IMR-90 (cell line): ENCODE results near the gene JAGN1. TPM values are rescaled to one million over a fixed set of nuclear protein-coding genes. Genes with fewer than 3 reads are reported as not detected.

Experiments
- ATAC-seq: fragments of 200-7000 bp; cut with Tn5 transposase; 2 replicates; pipeline ENCODE4 v1.9.1; 2020; ENCODE audit warnings: low read depth, mild to moderate bottlenecking, moderate library complexity
- BruUV-seq: library from RNA; stranded (reverse); fragments of 400-500 nt; replicated peaks from 2 replicates; lab custom pipeline; 2021; lab: Mats Ljungman, UMichigan
- CTCF ChIA-PET: fragments of 300-600 bp; formaldehyde crosslinking; extraction: SDS; loops from one replicate; lab custom pipeline; 2021; ENCODE audit warnings: antibody characterized with exemption; lab: Yijun Ruan, JAX
- POLR2A ChIA-PET: fragments of 300-600 bp; sonication (Branson Sonifier 250); formaldehyde crosslinking; loops from one replicate; lab custom pipeline; 2022; ENCODE audit warnings: antibody characterized with exemption; ENCODE audit not compliant: unreplicated experiment; lab: Charles Lee
- DNase-seq: peaks from one replicate; pipeline ENCODE4 v3.0.0; 2013
- H2AFZ ChIP-seq: replicated peaks from 2 replicates; pipeline ENCODE3; 2013; ENCODE audit warnings: low read length, mild to moderate bottlenecking; ENCODE audit not compliant: poor library complexity
- H2AK5ac ChIP-seq: 2 replicates; pipeline ENCODE4 v1.6.1; 2013; ENCODE audit warnings: low read depth, low read length, inconsistent platforms
- H2AK9ac ChIP-seq: replicated peaks from 2 replicates; pipeline ENCODE3; 2013; ENCODE audit warnings: mild to moderate bottlenecking, low read depth, low read length, moderate library complexity; ENCODE audit not compliant: poor library complexity
- H2BK120ac ChIP-seq: 2 replicates; pipeline ENCODE4 v1.6.1; 2013; ENCODE audit warnings: low read depth, low read length, inconsistent platforms
- H2BK15ac ChIP-seq: 3 replicates; pipeline ENCODE4 v1.6.1; 2013; ENCODE audit warnings: low read depth, low read length, inconsistent platforms
- H2BK20ac ChIP-seq: 2 replicates; pipeline ENCODE4 v1.6.1; 2013; ENCODE audit warnings: low read depth, mild to moderate bottlenecking, inconsistent platforms, low read length, moderate library complexity
- H2BK5ac ChIP-seq: 2 replicates; pipeline ENCODE4 v1.6.1; 2013; ENCODE audit warnings: mild to moderate bottlenecking, low read depth, low read length, inconsistent platforms; ENCODE audit not compliant: poor library complexity, severe bottlenecking
- H3K14ac ChIP-seq: replicated peaks from 2 replicates; pipeline ENCODE4 v1.6.1; 2013; ENCODE audit warnings: low read depth, low read length, inconsistent platforms
- H3K18ac ChIP-seq: 2 replicates; pipeline ENCODE4 v1.6.1; 2013; ENCODE audit warnings: low read depth, low read length, control low read depth
- H3K23ac ChIP-seq: 2 replicates; pipeline ENCODE4 v1.6.1; 2013; ENCODE audit warnings: low read depth, low read length, inconsistent platforms
- H3K27ac ChIP-seq: 2 replicates; pipeline ENCODE4 v1.5.1; 2013; ENCODE audit warnings: mild to moderate bottlenecking, control low read depth, low read length; ENCODE audit not compliant: insufficient read depth
- H3K27me3 ChIP-seq: 2 replicates; pipeline ENCODE4 v1.6.1; 2013; ENCODE audit warnings: low read length; ENCODE audit not compliant: control insufficient read depth, insufficient read depth
- H3K36me3 ChIP-seq: 2 replicates; pipeline ENCODE4 v1.6.1; 2013; ENCODE audit warnings: low read length, mixed read lengths; ENCODE audit not compliant: control insufficient read depth, insufficient read depth
- H3K4ac ChIP-seq: 2 replicates; pipeline ENCODE4 v1.6.1; 2013; ENCODE audit warnings: low read depth, low read length, inconsistent platforms
- H3K4me1 ChIP-seq: 2 replicates; pipeline ENCODE4 v1.6.1; 2013; ENCODE audit warnings: low read length, mixed read lengths; ENCODE audit not compliant: control insufficient read depth, insufficient read depth
- H3K4me2 ChIP-seq: 2 replicates; pipeline ENCODE4 v1.6.1; 2013; ENCODE audit warnings: low read depth, mild to moderate bottlenecking, control low read depth, low read length, moderate library complexity
- H3K4me3 ChIP-seq: 2 replicates; pipeline ENCODE4 v1.5.1; 2013; ENCODE audit warnings: low read depth, mild to moderate bottlenecking, control low read depth, low read length, moderate library complexity; ENCODE audit not compliant: insufficient read depth
- H3K56ac ChIP-seq: 2 replicates; pipeline ENCODE4 v1.6.1; 2013; ENCODE audit warnings: low read length, inconsistent platforms; ENCODE audit not compliant: insufficient read depth; ENCODE audit errors: extremely low read depth
- H3K79me1 ChIP-seq, 2 experiments: 2 replicates each; pipeline ENCODE4 v1.6.1; 2013; ENCODE audit warnings: low read length in 2 of 2, inconsistent platforms in 1 of 2, low read depth in 1 of 2
- H3K9ac ChIP-seq: 2 replicates; pipeline ENCODE4 v1.6.1; 2013; ENCODE audit warnings: low read depth, low read length, control low read depth
- H3K9me1 ChIP-seq: 2 replicates; pipeline ENCODE4 v1.6.1; 2013; ENCODE audit warnings: low read length, inconsistent platforms; ENCODE audit not compliant: insufficient read depth
- H3K9me3 ChIP-seq: 2 replicates; pipeline ENCODE4 v1.6.1; 2013; ENCODE audit warnings: low read length; ENCODE audit not compliant: control insufficient read depth, insufficient read depth
- H4K20me1 ChIP-seq: 2 replicates; pipeline ENCODE4 v1.6.1; 2013; ENCODE audit warnings: low read length, inconsistent platforms; ENCODE audit not compliant: insufficient read depth
- H4K5ac ChIP-seq: 2 replicates; pipeline ENCODE4 v1.6.1; 2013; ENCODE audit warnings: mild to moderate bottlenecking, low read depth, low read length, control low read depth
- H4K8ac ChIP-seq, 2 experiments: 2 replicates each; pipeline ENCODE4 v1.6.1; 2013; ENCODE audit warnings: low read depth in 2 of 2, low read length in 2 of 2, control low read depth in 1 of 2, inconsistent platforms in 1 of 2
- H4K91ac ChIP-seq: 2 replicates; pipeline ENCODE4 v1.6.1; 2013; ENCODE audit warnings: low read depth, low read length, inconsistent platforms; ENCODE audit not compliant: insufficient read depth
- BHLHE40 ChIP-seq: fragments of 150-350 bp; IDR thresholded peaks from 2 replicates; pipeline ENCODE4 v1.6.1; 2016; ENCODE audit warnings: mild to moderate bottlenecking, low read depth, low read length
- CTCF ChIP-seq: conservative IDR thresholded peaks from 2 replicates; pipeline ENCODE4 v1.5.1; 2012; ENCODE audit warnings: mild to moderate bottlenecking, low read depth, low read length, improper control_type of control experiment
- MAZ ChIP-seq: IDR thresholded peaks from 2 replicates; pipeline ENCODE4 v1.6.1; 2012; ENCODE audit warnings: low read depth, mild to moderate bottlenecking, low read length, improper control_type of control experiment, moderate library complexity, borderline replicate concordance
- POLR2A ChIP-seq: IDR thresholded peaks from 2 replicates; pipeline ENCODE4 v1.6.1; 2012; ENCODE audit warnings: mild to moderate bottlenecking, low read depth, low read length
- RAD21 ChIP-seq: IDR thresholded peaks from 2 replicates; pipeline ENCODE4 v1.6.1; 2012; ENCODE audit warnings: low read length, improper control_type of control experiment
- SMC3 ChIP-seq: fragments of 150-350 bp; IDR thresholded peaks from 2 replicates; pipeline ENCODE4 v1.6.1; 2016; ENCODE audit warnings: low read depth, mild to moderate bottlenecking, antibody characterized with exemption, low read length, moderate library complexity
- WGBS, 2 experiments: methylation state at CpG; one replicate each; pipeline versions ENCODE4 v1.1.5 to v1.1.7; 2013; ENCODE audit warnings: missing lambda C conversion rate in 2 of 2; ENCODE audit not compliant: insufficient read length in 1 of 2; ENCODE audit errors: extremely low coverage in 2 of 2; 5-methylcytosine and 5-hydroxymethylcytosine counted together
- dilution Hi-C: fragments of 300-500 bp; cut with HindIII; formaldehyde crosslinking; loops from one replicate; pipeline ENCODE4 v1.14.3; 2018; ENCODE audit warnings: low sequenced_read_pairs; ENCODE audit not compliant: unreplicated experiment
- in situ Hi-C: fragments of 300-500 bp; cut with MboI; formaldehyde crosslinking; loops from 3 replicates; pipeline ENCODE4 v1.14.3; 2019; ENCODE audit warnings: low sequenced_read_pairs, inconsistent platforms, mixed read lengths
- intact Hi-C: fragments of 100-400 bp; cut with micrococcal nuclease; formaldehyde crosslinking; loops from 2 replicates; pipeline ENCODE4 v1.10.0; 2022
- polyA plus RNA-seq, 3 experiments: library from polyadenylated mRNA; depleted of rRNA; stranded (reverse); fragments of >200 nt; gene quantifications; 2 replicates each; pipeline ENCODE4 v1.2.3, GENCODE V29; 2012; ENCODE audit warnings: low replicate concordance in 1 of 3
- total RNA-seq: library from RNA; depleted of rRNA; stranded (reverse); fragments of >200 nt; gene quantifications from 2 replicates; pipeline ENCODE4 v1.2.3, GENCODE V29; 2012

Gene JAGN1
- total and polyA plus RNA-seq, 2 of the 4 experiments (the other 2 are of a cell fraction) = 32.7 to 39.3 TPM

- H3K27me3 ChIP-seq = no peaks in the 10 kb centered on the region
- peak overlapping the region; percentile 87 for H3K4me3 ChIP-seq
- no peak overlapping the region for H2BK120ac ChIP-seq
- H3K79me1 ChIP-seq = peaks cover 6 to 16% of the 10 kb centered on the region in 2 experiments; a peak in 3 of 4 replicates
- H2BK15ac ChIP-seq = no peak overlapping the region
- H2BK20ac ChIP-seq = no peak overlapping the region
- peak; percentile 72 for DNase-seq
- TF ChIP-seq POLR2A (no peak), MAZ (peak; percentile 65; the same call in 1 of the 2 replicates), BHLHE40 (no peak), CTCF (peak; percentile 79), RAD21 (peak; percentile 79), SMC3 (peak; percentile 72)
- BruUV-seq = no TSS peak
- H3K14ac ChIP-seq = no peak overlapping the region
- dilution Hi-C loops (no loop called here), intact Hi-C loops (loop anchor here (1.0 to 5.0 kb wide), 4 partner anchors 84 to 354 kb away; no protein-coding TSS in a partner anchor), in situ Hi-C loops (no loop called here)
- H3K18ac ChIP-seq = no peak overlapping the region
- H4K20me1 ChIP-seq = no peaks in the 10 kb centered on the region
- 1% methylated on average over 25 of the region's 77 CpGs; no CpG with 5 or more reads in 1 of the 2 experiments for WGBS, 2 experiments
- ChIA-PET CTCF (interaction anchor here (1.0 to 3.1 kb wide), 3 partner anchors 14 to 49 kb away, joined by 3 to 14 read pairs (median 4); no protein-coding TSS in a partner anchor), POLR2A (interaction anchor here (0.6 to 1.0 kb wide), 3 partner anchors 13 to 20 kb away, joined by 5 to 10 read pairs (median 10); no protein-coding TSS in a partner anchor)
- peak overlapping the region; percentile 93 for H2AK9ac ChIP-seq
- H3K9me1 ChIP-seq = peaks cover 6% of the 10 kb centered on the region; the same call in 1 of the 2 replicates
- H3K27ac ChIP-seq = no peak overlapping the region; the same call in 1 of the 2 replicates
- H3K4me1 ChIP-seq = peaks cover 9% of the 10 kb centered on the region
- peak overlapping the region; percentile 32 to 37; a peak in 2 of 4 replicates for H4K8ac ChIP-seq
- H3K56ac ChIP-seq = no peak overlapping the region
- peaks cover 18% of the 10 kb centered on the region for H3K36me3 ChIP-seq
- peak; percentile 72 for ATAC-seq
- H2AK5ac ChIP-seq = no peak overlapping the region
- no peak overlapping the region; the same call in 1 of the 2 replicates for H4K5ac ChIP-seq
- no peak overlapping the region for H2BK5ac ChIP-seq
- H2AFZ ChIP-seq = peak overlapping the region; percentile 90
- 0 out of 2 replicates have a peak overlapping the region, but pooled peaks have one; percentile 18 for H3K9ac ChIP-seq
- no peak overlapping the region for H4K91ac ChIP-seq
- H3K23ac ChIP-seq = no peak overlapping the region
- H3K4me2 ChIP-seq = peak overlapping the region; percentile 95
- H3K9me3 ChIP-seq = no peaks in the 10 kb centered on the region
- H3K4ac ChIP-seq = peak overlapping the region; percentile 24; the same call in 1 of the 2 replicates
Observed at GRCh38 chr3:9932843-9933560, 42.6 kb downstream of the JAGN1 start.
